PC-3 (cell line): Measurements from ENCODE around the gene NFATC2IP.

Experiments used
- EZH2 ChIP-seq: fragments of 300-600 bp; sonication (generic); IDR thresholded peaks from one replicate; pipeline ENCODE4 v1.6.1; 2017; ENCODE audit warnings: antibody characterized with exemption, mild to moderate bottlenecking, low read length; ENCODE audit not compliant: unreplicated experiment
- EZH2phosphoT487 ChIP-seq: fragments of 300-600 bp; sonication (generic); IDR thresholded peaks from 2 replicates; pipeline ENCODE4 v1.6.1; 2018; ENCODE audit warnings: mild to moderate bottlenecking, antibody characterized with exemption, low read length, borderline replicate concordance
- TF ChIP-seq, protein P1 (sequence below): fragments of 300-600 bp; sonication (generic); conservative IDR thresholded peaks from 2 replicates; pipeline ENCODE4 v1.5.1; 2017; ENCODE audit warnings: antibody characterized with exemption, low read depth, mild to moderate bottlenecking, low read length

DNA sequence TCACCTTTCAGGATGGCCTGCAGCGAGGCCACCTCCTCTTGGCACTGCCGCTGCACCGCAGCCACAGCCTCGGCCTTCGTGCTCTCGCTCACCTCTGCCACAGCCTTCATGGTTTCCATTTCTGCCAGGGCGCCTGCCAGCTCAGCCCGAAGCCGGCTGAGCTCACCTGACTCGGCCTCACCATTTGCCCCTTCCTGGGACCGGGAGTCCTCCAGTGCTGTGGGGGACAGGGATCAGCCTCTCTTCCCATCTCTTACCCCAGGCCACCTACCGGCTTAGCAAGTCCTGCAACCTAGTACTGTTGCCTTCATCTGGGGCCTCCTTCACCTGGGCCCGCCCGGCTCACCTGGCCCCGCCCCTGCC, 26.4 kb upstream of the NFATC2IP start:
- TF ChIP-seq, protein P1, sequence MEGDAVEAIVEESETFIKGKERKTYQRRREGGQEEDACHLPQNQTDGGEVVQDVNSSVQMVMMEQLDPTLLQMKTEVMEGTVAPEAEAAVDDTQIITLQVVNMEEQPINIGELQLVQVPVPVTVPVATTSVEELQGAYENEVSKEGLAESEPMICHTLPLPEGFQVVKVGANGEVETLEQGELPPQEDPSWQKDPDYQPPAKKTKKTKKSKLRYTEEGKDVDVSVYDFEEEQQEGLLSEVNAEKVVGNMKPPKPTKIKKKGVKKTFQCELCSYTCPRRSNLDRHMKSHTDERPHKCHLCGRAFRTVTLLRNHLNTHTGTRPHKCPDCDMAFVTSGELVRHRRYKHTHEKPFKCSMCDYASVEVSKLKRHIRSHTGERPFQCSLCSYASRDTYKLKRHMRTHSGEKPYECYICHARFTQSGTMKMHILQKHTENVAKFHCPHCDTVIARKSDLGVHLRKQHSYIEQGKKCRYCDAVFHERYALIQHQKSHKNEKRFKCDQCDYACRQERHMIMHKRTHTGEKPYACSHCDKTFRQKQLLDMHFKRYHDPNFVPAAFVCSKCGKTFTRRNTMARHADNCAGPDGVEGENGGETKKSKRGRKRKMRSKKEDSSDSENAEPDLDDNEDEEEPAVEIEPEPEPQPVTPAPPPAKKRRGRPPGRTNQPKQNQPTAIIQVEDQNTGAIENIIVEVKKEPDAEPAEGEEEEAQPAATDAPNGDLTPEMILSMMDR = no peak
- no peak for TF ChIP-seq EZH2
- TF ChIP-seq EZH2phosphoT487 = no peak
